BE2C (cell line): Measurements from ENCODE around the gene CALML5.

Source experiments
- DNase-seq: peaks from one replicate; pipeline ENCODE4 v3.0.0-alpha.2; 2020
- H3K27me3 ChIP-seq: fragments of 250-450 bp; sonication (Bioruptor Pico); 2 replicates; pipeline ENCODE4 v1.5.1; 2020; ENCODE audit warnings: mild to moderate bottlenecking
- H3K36me3 ChIP-seq: fragments of 250-450 bp; sonication (Bioruptor Pico); 2 replicates; pipeline ENCODE4 v1.5.1; 2020; ENCODE audit warnings: mild to moderate bottlenecking
- H3K4me1 ChIP-seq: fragments of 250-450 bp; sonication (Bioruptor Pico); 2 replicates; pipeline ENCODE4 v1.5.1; 2020
- H3K4me3 ChIP-seq: 2 replicates; pipeline ENCODE4 v1.5.1; 2011; ENCODE audit warnings: low read depth, low read length
- H3K9me3 ChIP-seq: fragments of 250-450 bp; sonication (Bioruptor Pico); 2 replicates; pipeline ENCODE4 v1.5.1; 2020
- CTCF ChIP-seq: IDR thresholded peaks from 2 replicates; pipeline ENCODE4 v1.5.1; 2012; ENCODE audit warnings: mild to moderate bottlenecking, low read depth, low read length

CALML5 gene

GRCh38 chr10:5522913-5523560, 23.7 kb upstream of the CALML5 start:
- TF ChIP-seq CTCF: no peak
- H3K36me3 ChIP-seq: no peaks in the 10 kb centered on the region
- no peaks in the 10 kb centered on the region for H3K9me3 ChIP-seq
- H3K4me1 ChIP-seq: no peaks in the 10 kb centered on the region
- DNase-seq: no peak
- no peak overlapping the region for H3K4me3 ChIP-seq
- H3K27me3 ChIP-seq: no peaks in the 10 kb centered on the region

DNA sequence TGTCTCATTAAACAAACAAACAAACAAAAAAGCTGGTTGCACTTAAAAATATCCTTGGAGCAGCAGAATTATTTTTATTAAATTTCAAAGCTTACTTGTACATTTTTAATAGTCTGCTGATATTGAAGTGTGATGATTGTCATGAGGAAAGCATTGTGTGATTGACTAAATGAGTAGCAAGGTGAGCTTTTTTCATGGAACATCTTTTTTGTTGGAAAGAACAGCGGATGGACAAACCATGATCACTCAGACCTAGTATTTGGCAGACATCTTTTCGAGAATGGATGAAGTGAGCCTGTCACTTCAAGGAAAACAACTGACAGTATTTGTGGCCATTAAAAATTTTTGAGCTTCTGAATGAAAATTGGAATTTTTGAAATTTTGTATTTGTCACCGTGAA, 19.7 kb upstream of the CALML5 start:
- no peak for DNase-seq
- Histone ChIP-seq H3K4me3 (no peak overlapping the region), H3K36me3 (no peaks in the 10 kb centered on the region), H3K27me3 (no peaks in the 10 kb centered on the region), H3K4me1 (no peaks in the 10 kb centered on the region), H3K9me3 (no peaks in the 10 kb centered on the region)
- no peak for TF ChIP-seq CTCF

DNA sequence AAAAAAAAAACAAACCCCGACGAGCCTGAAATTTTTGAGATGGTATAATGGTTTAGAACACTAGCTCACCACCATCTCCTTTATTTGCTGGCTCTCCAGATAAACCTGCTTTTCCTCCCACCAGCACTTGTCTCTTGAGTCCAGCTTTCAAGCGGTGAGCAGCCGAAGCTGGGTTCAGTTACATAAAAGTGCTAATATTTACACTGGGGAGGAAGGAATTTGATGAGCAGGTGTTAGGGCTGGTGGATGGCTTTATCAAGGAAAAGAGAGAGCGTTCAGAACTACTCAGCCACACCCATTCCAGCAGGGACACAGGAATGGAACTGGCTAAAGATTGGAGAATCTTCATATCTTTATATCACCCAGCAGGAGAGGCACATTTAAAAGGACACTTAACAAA, 18.8 kb upstream of the CALML5 start:
- H3K9me3 ChIP-seq: no peaks in the 10 kb centered on the region
- DNase-seq: no peak
- no peak for TF ChIP-seq CTCF
- H3K4me1 ChIP-seq: no peaks in the 10 kb centered on the region
- H3K36me3 ChIP-seq: no peaks in the 10 kb centered on the region
- H3K27me3 ChIP-seq: no peaks in the 10 kb centered on the region
- no peak overlapping the region for H3K4me3 ChIP-seq

- Histone ChIP-seq H3K9me3 (no peaks in the 10 kb centered on the region), H3K36me3 (no peaks in the 10 kb centered on the region), H3K4me1 (no peaks in the 10 kb centered on the region), H3K4me3 (no peak overlapping the region), H3K27me3 (no peaks in the 10 kb centered on the region)
- no peak for TF ChIP-seq CTCF
- DNase-seq: no peak
Observed at GRCh38 chr10:5517546-5517945, 18.2 kb upstream of the CALML5 start.

DNA sequence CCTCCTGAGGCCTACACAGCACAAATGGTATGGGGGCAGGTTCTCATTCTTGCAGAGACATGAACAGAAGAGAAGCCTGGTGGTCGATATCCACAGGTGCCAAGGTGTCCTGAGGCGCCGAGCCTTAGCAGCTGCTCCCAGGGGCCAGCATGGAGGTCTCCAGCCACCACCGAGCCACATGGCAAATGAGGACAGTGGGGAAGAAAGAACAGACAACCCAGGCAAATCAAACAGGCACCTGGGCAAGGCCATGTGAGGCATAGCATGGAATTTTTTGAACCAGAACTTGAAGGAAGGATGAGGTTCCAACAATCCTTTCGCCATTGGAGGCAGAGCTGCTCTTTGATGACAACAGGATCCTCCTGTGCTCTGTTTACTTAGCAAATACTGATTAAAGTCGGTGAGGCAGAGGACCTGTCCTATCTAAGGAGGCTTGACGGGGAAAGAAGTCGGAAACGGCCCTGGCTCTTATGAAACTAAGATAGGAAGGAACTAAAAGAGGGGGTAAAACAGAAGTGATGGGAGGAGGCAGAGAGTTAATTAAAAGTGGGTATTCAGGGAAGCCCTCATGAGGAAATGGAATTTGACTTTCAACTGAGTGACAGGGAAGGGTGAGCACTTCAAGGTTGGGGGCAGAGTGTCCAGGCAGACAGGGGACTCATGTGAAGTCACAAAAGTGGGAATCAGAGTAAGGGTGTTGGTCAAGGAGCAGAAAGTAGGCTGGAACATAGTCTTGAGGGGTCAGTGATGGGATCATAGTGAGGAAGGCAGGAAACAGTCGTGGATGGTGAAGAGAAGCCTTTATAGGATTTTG, 16.8 kb upstream of the CALML5 start:
- Histone ChIP-seq H3K4me3 (no peak overlapping the region), H3K4me1 (no peaks in the 10 kb centered on the region), H3K36me3 (no peaks in the 10 kb centered on the region), H3K27me3 (no peaks in the 10 kb centered on the region), H3K9me3 (no peaks in the 10 kb centered on the region)
- no peak for TF ChIP-seq CTCF
- DNase-seq: no peak

GRCh38 chr10:5514226-5514850, 15.0 kb upstream of the CALML5 start:
- Histone ChIP-seq H3K4me3 (no peak overlapping the region), H3K4me1 (no peaks in the 10 kb centered on the region), H3K27me3 (no peaks in the 10 kb centered on the region), H3K36me3 (no peaks in the 10 kb centered on the region), H3K9me3 (no peaks in the 10 kb centered on the region)
- TF ChIP-seq CTCF: no peak
- DNase-seq: no peak
